ENCODE measurements around the gene FGL2. TPM values are rescaled to one million over a fixed set of nuclear protein-coding genes. Genes with fewer than 3 reads are reported as not detected.
"Not testable (repeated sequence)": the region's sequence is repeated elsewhere in the genome, so short reads cannot be mapped to it uniquely, and the experiment has no call there.

Gene FGL2
- total and polyA plus RNA-seq, 2 of the 4 experiments (the other 2 are of a cell fraction) = 0.32 to 1.3 TPM

DNA sequence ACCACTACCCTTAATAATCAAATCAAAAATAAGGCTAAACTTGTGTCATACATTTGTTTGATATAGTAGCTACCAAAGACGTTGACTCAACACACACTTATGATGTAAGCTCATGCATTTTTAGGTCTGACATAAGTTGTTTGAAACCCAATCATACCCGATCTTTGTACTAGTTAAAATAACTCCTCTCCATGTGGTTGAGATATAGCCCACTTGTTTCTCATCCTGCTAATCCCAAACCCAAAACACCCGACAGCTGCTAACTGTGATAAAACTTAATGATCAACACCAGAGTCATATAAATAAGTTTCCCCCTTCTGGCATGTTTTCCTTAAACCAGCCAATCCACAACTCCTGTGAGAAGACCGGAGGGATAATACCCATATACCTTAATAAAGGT lies 28.5 kb downstream of the FGL2 start:
- H3K23ac ChIP-seq (ENCODE audit: low read depth, low read length); H2BK20ac ChIP-seq (ENCODE audit: low read depth, low read length); dilution Hi-C loops (cut with HindIII; ENCODE audit: low sequenced_read_pairs, unreplicated experiment); H3K27ac ChIP-seq (ENCODE audit: insufficient read depth, low read length); H2BK5ac ChIP-seq (ENCODE audit: low read depth, low read length, poor library complexity, severe bottlenecking); H3K4me1 ChIP-seq (ENCODE audit: control insufficient read depth, insufficient read depth, low read length); H4K20me1 ChIP-seq (ENCODE audit: insufficient read depth, low read length); H3K9me3 ChIP-seq (ENCODE audit: control insufficient read depth, insufficient read depth, low read length); H3K9ac ChIP-seq (ENCODE audit: low read depth, low read length); H3K4me2 ChIP-seq (ENCODE audit: low read depth, low read length); H3K4me3 ChIP-seq (ENCODE audit: insufficient read depth, low read depth, low read length); H3K4ac ChIP-seq (ENCODE audit: low read depth, low read length); H4K91ac ChIP-seq (ENCODE audit: insufficient read depth, low read depth, low read length); H2AFZ ChIP-seq (replicated peaks; ENCODE audit: low read length, poor library complexity); H4K8ac ChIP-seq (ENCODE audit: low read depth in 2 of 2, low read length in 2 of 2); POLR2A ChIA-PET (ENCODE audit: unreplicated experiment); H3K27me3 ChIP-seq (ENCODE audit: control insufficient read depth, insufficient read depth, low read length); H2AK9ac ChIP-seq (replicated peaks; ENCODE audit: low read depth, low read length, poor library complexity); H3K79me1 ChIP-seq (ENCODE audit: low read depth in 1 of 2, low read length in 2 of 2); intact Hi-C loops (cut with micrococcal nuclease); H3K9me1 ChIP-seq (ENCODE audit: insufficient read depth, low read length); H3K18ac ChIP-seq (ENCODE audit: low read depth, low read length); H4K5ac ChIP-seq (ENCODE audit: low read depth, low read length); H3K56ac ChIP-seq (ENCODE audit: extremely low read depth, insufficient read depth, low read length); H2BK15ac ChIP-seq (ENCODE audit: low read depth, low read length); BruUV-seq (replicated peaks); H2AK5ac ChIP-seq (ENCODE audit: low read depth, low read length); H3K36me3 ChIP-seq (ENCODE audit: control insufficient read depth, insufficient read depth, low read length); in situ Hi-C loops (cut with MboI; ENCODE audit: low sequenced_read_pairs): not testable (repeated sequence)
- H2BK120ac ChIP-seq (ENCODE audit: low read depth, low read length) = 0 out of 2 replicates have a peak overlapping the region, but pooled peaks have one; percentile 8
- WGBS, 2 experiments (ENCODE audit: extremely low coverage in 2 of 2, insufficient read length in 1 of 2) = 100% methylated on average over 1 of the region's 4 CpGs; no CpG with 5 or more reads in 1 of the 2 experiments
- H3K14ac ChIP-seq (replicated peaks; ENCODE audit: low read depth, low read length) = 0 out of 2 replicates have a peak overlapping the region, but pooled peaks have one; percentile 2
- DNase-seq = peak; percentile 43
- CTCF ChIA-PET = interaction anchor here (0.5 kb wide), 1 partner anchor 59 kb away, joined by 3 read pairs; no protein-coding TSS in a partner anchor
- peak; percentile 42 for ATAC-seq (ENCODE audit: low read depth)

Measured in IMR-90 (cell line).